SH-SY5Y (cell line): ENCODE results near the gene KLHL11.

Experiments
- GATA2 ChIP-seq: IDR thresholded peaks from 2 replicates; pipeline ENCODE4 v1.6.1; 2011; ENCODE audit warnings: mild to moderate bottlenecking, low read depth, low read length
- GATA3 ChIP-seq: IDR thresholded peaks from 2 replicates; pipeline ENCODE4 v1.6.1; 2011; ENCODE audit warnings: low read depth, mild to moderate bottlenecking, low read length, moderate library complexity

DNA sequence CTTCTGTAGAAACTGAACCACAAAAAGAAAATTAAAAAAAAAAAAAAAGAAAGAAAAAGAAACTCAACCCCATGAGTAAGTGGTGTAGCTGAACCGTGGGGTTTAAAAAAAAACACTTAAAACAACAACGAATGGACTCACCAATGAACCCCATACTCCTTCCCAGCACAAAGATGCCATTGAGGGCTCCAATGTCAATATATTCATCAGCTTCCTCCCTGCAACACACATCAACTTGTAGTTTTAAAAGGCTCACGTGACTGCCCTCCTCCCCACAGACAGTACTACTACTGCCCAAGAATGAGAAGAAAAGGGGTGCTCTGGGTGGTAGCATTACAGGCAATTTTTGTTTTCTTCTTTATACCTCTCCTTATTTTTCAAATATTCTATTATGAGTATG, 3.3 kb upstream of the KLHL11 start:
- TF ChIP-seq GATA2 (no peak), GATA3 (no peak)
